Measurements from ENCODE around the gene CDC25B. TPM values are rescaled to one million over a fixed set of nuclear protein-coding genes. Genes with fewer than 3 reads are reported as not detected.

The CDC25B gene
- total and polyA plus RNA-seq, 2 of the 13 experiments (the other 11 are each of a cell fraction or from before 2014, with no cell fraction given), result 14.5 to 19.4 TPM

DNA sequence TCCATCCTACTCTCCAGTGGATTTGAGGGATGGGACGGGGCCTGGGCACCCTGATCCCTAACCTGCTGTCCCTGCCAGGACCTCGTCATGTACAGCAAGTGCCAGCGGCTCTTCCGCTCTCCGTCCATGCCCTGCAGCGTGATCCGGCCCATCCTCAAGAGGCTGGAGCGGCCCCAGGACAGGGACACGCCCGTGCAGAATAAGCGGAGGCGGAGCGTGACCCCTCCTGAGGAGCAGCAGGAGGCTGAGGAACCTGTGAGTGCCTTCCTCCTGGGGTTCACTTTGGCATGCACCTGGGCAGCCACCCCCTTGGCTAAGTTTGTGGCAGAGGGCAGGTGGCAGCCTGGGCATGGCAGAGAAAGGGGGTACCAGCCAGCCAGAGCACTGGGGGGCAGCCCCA lies 5.7 kb downstream of the CDC25B start:
- FAIRE-seq (no peak), ATAC-seq (no peak), DNase-seq (ENCODE audit: low spot score) (no peak)
- WGBS (ENCODE audit: low lambda C conversion rate), result 99% methylated on average over 13 of the region's 13 CpGs
- in situ Hi-C loops (cut with HindIII; ENCODE audit: extremely low pct_ligation_motif_present, low pct_unique_long_range_greater_than_20kb), result no loop called here
- peaks cover 41% of the 10 kb centered on the region for H3K4me1 ChIP-seq (ENCODE audit: insufficient read depth, low read length)
- ChIA-PET POLR2A (interaction anchor here (1.7 kb wide), 1 partner anchor 17 kb away, joined by 8 read pairs; no protein-coding TSS in a partner anchor), CTCF (ENCODE audit: low intra/inter-chr PET ratio, low total read pairs) (no interaction called here)
- peaks cover 27 to 48% of the 10 kb centered on the region in 2 experiments for H3K36me3 ChIP-seq (replicated peaks in 1 of 2; ENCODE audit: control insufficient read depth in 1 of 2, insufficient read depth in 2 of 2, low read length in 2 of 2)
- H3K9ac ChIP-seq (ENCODE audit: insufficient read depth, low read depth, low read length), result no peak overlapping the region
- H3K27ac ChIP-seq (ENCODE audit: extremely low read length, insufficient read depth, low read length), result no peak overlapping the region
- peaks cover 16% of the 10 kb centered on the region for H3K79me2 ChIP-seq (ENCODE audit: insufficient read depth, low read length)
- H3K4me2 ChIP-seq (ENCODE audit: low read depth, low read length), result no peak overlapping the region
- intact Hi-C loops (cut with micrococcal nuclease; ENCODE audit: unreplicated experiment), result no loop called here
- no peaks in the 10 kb centered on the region for H3K9me3 ChIP-seq (ENCODE audit: low read length)
- BruUV-seq (replicated peaks), result no TSS peak
- no peak overlapping the region for H3K4me3 ChIP-seq (replicated peaks in 1 of 3; ENCODE audit: insufficient read depth in 1 of 3, low read depth in 2 of 3, low read length in 3 of 3)
- H4K20me1 ChIP-seq (ENCODE audit: insufficient read depth, low read length), result no peaks in the 10 kb centered on the region
- TF ChIP-seq, protein P1, sequence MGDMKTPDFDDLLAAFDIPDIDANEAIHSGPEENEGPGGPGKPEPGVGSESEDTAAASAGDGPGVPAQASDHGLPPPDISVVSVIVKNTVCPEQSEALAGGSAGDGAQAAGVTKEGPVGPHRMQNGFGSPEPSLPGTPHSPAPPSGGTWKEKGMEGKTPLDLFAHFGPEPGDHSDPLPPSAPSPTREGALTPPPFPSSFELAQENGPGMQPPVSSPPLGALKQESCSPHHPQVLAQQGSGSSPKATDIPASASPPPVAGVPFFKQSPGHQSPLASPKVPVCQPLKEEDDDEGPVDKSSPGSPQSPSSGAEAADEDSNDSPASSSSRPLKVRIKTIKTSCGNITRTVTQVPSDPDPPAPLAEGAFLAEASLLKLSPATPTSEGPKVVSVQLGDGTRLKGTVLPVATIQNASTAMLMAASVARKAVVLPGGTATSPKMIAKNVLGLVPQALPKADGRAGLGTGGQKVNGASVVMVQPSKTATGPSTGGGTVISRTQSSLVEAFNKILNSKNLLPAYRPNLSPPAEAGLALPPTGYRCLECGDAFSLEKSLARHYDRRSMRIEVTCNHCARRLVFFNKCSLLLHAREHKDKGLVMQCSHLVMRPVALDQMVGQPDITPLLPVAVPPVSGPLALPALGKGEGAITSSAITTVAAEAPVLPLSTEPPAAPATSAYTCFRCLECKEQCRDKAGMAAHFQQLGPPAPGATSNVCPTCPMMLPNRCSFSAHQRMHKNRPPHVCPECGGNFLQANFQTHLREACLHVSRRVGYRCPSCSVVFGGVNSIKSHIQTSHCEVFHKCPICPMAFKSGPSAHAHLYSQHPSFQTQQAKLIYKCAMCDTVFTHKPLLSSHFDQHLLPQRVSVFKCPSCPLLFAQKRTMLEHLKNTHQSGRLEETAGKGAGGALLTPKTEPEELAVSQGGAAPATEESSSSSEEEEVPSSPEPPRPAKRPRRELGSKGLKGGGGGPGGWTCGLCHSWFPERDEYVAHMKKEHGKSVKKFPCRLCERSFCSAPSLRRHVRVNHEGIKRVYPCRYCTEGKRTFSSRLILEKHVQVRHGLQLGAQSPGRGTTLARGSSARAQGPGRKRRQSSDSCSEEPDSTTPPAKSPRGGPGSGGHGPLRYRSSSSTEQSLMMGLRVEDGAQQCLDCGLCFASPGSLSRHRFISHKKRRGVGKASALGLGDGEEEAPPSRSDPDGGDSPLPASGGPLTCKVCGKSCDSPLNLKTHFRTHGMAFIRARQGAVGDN (CRISPR knock-in tag; IDR thresholded peaks at IDR 0.05), result peak; percentile 17; the same call in 1 of the 2 replicates
- TF ChIP-seq RBFOX2 (IDR thresholded peaks at IDR 0.05; ENCODE audit: low read depth, low read length), result 0 out of 2 replicates have a peak, but pooled peaks have one; percentile 33
- no peak for TF ChIP-seq ZNF691 (CRISPR knock-in tag; IDR thresholded peaks at IDR 0.05; ENCODE audit: borderline replicate concordance, low read depth)
- TF ChIP-seq HNF4A (CRISPR knock-in tag; IDR thresholded peaks at IDR 0.05), result no peak
- TF ChIP-seq ZNF232 (CRISPR knock-in tag; IDR thresholded peaks at IDR 0.05; ENCODE audit: borderline replicate concordance), result no peak
- no peak for TF ChIP-seq PHB2 (IDR thresholded peaks at IDR 0.05; ENCODE audit: partially characterized antibody)
- TF ChIP-seq KLF13 (CRISPR knock-in tag; IDR thresholded peaks at IDR 0.05), result no peak
- TF ChIP-seq POLR2AphosphoS2 (IDR thresholded peaks at IDR 0.05; ENCODE audit: low read depth, low read length), result no peak
- peak; percentile 53 for TF ChIP-seq AGO2 (optimal IDR thresholded peaks at IDR 0.05; ENCODE audit: low read depth, low read length)
- H3K27me3 ChIP-seq (ENCODE audit: control insufficient read depth in 1 of 2, insufficient read depth in 2 of 2, low read length in 2 of 2), result no peaks in the 10 kb centered on the region
- no peak overlapping the region for H2AFZ ChIP-seq (ENCODE audit: low read length)

All from HepG2 (cell line).